DMS114 treated with DMSO at 0.1 percent for 48 hours (cell line): ENCODE measurements around the gene KRTAP9-3.
"Not testable (repeated sequence)": the region's sequence is repeated elsewhere in the genome, so short reads cannot be mapped to it uniquely, and the experiment has no call there.

ENCODE experiments used
- DNase-seq: peaks from one replicate; lab custom pipeline; 2025; ENCODE audit not compliant: unreplicated experiment; lab: John Stamatoyannopoulos, UW

Gene KRTAP9-3

DNA sequence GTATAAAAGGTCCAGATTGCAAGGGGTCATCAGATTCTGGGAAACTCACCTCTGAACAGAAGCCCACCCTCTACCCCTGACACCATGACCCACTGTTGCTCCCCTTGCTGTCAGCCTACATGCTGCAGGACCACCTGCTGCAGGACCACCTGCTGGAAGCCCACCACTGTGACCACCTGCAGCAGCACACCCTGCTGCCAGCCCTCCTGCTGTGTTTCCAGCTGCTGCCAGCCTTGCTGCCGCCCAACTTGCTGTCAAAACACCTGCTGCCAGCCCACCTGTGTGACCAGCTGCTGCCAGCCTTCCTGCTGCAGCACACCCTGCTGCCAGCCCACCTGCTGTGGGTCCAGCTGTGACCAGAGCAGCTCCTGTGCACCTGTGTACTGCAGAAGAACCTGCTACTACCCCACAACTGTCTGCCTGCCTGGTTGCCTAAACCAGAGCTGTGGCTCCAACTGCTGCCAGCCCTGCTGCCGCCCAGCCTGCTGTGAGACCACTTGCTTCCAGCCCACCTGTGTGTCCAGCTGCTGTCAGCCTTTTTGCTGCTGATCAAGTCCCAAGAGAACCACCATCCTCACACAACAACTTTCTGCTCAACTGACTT lies 17.5 kb downstream of the KRTAP9-3 start, which contains the start of gene KRTAP9-4:
Gene KRTAP9-4, plus strand, starts transcription at position 51 of the 604 bp plus-strand sequence. Its CDS starts 34 bp downstream, at position 85.
- DNase-seq = not testable (repeated sequence)

DNA sequence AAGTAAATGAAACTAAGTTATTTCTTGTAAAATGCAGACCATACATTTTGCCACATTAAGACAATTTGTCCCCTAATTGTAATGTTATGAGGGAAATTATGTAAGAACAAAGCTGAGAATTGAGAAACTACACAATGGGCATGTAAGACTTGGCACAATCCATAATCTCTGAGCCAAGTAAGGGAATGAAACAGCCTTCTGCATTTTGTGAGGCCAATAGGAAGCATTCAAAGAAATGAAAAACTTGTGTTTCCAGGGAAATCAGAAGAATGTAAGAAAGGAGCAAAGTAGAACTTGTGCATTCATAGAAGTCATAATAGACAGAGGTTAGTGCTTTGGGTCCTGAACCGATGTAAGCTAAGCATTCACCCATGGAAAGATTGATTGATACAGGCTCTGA lies 19.0 kb downstream of the KRTAP9-3 start:
- DNase-seq = no peak

DNA sequence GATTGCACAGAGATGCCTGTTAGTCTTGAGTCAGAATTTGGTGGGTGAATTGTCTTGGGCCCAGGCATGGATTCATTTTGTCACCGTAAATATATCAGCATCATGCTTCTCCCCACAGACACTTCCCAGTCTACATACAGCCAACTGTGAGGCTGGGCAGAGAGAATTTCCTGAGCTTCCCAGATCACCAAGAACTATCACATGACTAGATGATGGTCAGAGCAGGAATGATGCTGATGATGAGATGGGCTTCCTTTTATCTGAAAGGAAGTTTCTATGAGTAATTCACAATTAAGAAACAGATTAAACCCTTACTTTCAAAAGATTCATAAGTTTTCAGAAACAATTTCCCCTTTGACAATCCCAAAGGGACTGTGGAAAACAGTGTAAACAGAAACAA lies 22.6 kb downstream of the KRTAP9-3 start:
- DNase-seq = no peak

DNA sequence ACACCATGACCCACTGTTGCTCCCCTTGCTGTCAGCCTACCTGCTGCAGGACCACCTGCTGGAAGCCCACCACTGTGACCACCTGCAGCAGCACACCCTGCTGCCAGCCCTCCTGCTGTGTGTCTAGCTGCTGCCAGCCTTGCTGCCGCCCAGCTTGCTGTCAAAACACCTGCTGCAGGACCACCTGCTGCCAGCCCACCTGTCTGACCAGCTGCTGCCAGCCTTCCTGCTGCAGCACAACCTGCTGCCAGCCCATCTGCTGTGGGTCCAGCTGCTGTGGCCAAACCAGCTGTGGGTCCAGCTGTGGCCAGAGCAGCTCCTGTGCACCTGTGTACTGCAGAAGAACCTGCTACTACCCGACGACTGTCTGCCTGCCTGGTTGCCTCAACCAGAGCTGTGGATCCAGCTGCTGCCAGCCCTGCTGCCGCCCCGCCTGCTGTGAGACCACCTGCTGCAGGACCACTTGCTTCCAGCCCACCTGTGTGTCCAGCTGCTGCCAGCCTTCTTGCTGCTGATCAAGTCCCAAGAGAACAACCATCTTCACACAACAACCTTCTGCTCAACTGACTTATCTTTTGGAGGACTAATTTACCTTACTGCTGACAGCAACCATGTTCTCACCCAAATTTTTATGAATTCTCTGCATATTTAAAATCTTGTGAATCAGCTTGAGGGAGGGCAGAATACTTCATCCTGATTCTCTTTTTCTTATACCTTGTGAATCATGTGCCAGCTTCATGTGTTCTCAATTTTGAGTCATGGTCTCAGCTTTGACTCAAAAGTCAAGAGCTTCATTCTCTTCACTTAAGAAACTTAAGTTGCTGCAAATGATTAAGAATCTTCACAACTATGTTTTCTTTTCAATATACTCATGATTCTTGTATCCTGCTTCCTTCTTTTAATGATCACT lies 23.4 kb downstream of the KRTAP9-3 start, which contains the start of gene KRTAP9-9:
Gene KRTAP9-9, plus strand, starts transcription at position 4 of the 910 bp plus-strand sequence.
- DNase-seq = not testable (repeated sequence)

DNA sequence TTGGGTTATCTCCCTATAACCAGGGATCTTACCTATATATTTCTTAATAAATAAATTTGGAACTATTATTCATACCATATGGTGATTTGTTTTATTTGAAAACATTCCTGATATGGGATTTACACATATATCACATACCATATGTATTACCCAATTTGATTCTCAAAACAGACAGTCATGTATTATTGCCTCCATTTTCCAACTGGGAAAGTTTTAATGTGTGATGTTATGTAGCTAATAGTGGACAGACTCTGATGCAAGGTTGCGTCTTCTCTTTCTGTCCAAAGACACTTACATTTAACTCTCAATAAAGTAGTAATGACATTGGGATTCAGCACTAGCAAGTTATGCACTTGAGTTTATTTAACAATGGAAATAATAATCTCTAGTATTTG lies 24.0 kb downstream of the KRTAP9-3 start:
- no peak for DNase-seq

DNA sequence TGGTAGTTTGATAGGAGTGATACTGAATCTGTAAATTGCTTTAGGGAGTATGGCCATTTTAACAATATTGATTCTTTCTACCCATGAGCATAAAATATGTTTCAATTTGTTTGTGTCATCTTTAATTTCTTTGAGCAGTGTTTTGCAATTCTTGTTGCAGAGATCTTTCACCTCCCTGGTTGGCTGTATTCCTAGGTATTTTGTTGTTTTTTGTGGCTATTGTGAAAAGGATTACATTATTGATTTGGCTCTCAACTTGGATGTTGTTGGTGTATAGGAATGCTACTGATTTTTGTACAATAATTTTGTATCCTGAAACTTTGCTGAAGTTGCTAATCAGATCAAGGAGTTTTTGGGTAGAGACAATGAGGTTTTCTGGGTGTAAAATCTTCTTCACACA lies 26.2 kb downstream of the KRTAP9-3 start:
- no peak for DNase-seq

DNA sequence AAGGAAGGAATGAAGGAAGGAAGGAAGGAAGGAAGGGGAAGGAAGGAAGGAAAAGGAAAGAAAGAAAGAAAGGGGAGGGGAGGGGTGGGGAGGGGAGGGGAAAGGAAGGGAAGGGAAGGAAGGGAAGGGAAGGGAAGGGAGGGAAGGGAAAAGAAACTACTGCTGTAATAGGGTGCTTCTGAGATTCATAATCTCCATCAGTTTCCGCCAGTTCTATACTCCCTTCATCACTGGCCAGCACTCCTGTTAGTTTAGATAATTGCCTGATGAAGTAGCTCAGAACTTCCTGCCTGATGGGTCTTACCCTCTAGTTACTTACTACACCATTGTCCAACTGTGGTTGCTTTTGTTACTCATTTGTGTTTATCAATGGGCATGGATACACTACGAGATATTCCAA lies 31.0 kb downstream of the KRTAP9-3 start:
- no peak for DNase-seq

DNA sequence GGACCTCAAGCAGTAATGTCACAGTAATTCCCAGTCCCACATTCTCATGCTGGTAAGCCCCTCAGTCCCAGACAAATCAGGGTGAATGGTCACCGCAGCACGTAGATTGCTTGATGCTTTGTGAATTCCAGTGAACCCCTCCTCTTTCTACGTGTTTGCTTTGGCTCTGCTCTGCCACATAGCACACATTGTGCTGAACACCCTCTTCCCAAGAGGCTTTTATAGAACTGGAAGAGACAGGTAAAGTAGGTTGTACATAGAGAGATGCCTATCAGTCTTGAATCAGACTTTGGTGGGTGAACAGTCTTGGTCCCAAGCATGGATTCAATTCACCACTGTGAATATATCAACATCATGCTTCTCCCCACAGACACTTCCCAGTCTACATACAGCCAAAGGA lies 32.4 kb downstream of the KRTAP9-3 start:
- DNase-seq = no peak

DNA sequence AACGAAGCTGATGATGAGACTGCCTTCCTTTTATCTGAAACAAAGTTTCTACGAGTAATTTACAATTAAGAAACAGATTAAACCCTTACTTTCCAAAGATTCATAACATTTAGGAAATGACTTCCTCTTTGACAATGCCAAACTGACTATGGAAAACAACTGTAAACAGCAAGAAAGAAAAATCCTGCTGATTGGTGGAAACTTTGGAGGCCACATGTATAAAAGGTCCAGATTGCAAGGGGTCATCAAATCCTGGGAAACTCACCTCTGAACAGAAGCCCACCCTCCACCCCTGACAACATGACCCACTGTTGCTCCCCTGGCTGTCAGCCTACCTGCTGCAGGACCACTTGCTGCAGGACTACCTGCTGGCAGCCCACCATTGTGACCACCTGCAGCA lies 32.8 kb downstream of the KRTAP9-3 start, which contains the start of gene KRTAP9-6:
Gene KRTAP9-6, plus strand, starts transcription at position 301 of the 400 bp plus-strand sequence. Its CDS starts 0 bp downstream, at position 301.
- DNase-seq = no peak

DNA sequence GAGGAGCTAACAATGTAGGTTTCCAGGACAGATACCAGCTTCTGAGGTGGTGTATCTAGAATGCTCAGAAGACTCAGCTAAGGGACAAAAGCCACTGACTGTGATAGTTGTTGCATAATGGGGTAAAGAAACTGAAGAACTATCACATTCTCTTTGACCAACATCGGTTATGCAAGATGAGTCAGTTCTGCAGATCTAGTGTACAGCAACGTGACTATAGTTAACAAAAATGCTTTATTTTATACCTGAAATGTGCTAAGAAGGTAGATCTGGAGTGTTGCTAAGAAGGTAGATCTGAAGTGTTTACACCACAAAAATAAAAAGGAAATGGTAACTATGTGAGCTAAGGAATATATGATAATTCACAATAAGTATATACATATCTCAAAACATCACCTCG lies 35.5 kb downstream of the KRTAP9-3 start:
- no peak for DNase-seq

DNA sequence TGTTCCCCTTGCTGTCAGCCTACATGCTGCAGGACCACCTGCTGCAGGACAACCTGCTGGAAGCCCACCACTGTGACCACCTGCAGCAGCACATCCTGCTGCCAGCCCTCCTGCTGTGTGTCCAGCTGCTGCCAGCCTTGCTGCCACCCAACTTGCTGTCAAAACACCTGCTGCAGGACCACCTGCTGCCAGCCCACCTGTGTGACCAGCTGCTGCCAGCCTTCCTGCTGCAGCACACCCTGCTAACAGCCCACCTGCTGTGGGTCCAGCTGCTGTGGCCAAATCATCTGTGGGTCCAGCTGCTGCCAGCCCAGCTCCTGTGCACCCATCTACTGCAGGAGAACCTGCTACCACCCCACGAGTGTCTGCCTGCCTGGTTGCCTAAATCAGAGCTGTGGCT lies 39.1 kb downstream of the KRTAP9-3 start:
- not testable (repeated sequence) for DNase-seq

DNA sequence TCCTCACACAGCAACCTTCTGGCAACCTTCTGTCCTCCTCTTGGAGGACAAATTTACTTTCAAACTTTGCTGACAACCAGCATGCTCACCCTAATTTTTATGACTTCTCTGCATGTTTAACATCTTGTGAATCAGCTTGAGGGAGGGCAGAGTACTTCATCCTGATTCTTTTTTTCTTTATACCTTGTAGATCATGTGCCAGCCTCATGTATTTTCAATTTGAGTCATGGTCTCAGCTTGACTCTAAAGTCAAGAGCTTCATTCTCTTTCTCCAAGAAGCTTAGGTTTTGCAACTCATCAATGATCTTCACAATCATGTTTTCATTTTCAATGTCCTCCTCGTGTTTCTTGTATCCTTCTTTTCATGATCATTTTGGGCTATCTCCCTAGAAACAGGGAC lies 39.6 kb downstream of the KRTAP9-3 start:
- DNase-seq = no peak

DNA sequence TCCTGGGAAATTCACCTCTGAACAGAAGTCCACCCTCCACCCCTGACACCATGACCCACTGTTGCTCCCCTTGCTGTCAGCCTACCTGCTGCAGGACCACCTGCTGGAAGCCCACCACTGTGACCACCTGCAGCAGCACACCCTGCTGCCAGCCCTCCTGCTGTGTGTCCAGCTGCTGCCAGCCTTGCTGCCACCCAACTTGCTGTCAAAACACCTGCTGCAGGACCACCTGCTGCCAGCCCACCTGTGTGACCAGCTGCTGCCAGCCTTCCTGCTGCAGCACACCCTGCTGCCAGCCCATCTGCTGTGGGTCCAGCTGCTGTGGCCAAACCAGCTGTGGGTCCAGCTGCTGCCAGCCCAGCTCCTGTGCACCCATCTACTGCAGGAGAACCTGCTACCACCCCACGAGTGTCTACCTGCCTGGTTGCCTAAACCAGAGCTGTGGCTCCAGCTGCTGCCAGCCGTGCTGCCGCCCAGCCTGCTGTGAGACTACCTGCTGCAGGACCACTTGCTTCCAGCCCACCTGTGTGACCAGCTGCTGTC lies 43.5 kb downstream of the KRTAP9-3 start, which contains the start of gene KRTAP9-7:
Gene KRTAP9-7, plus strand, starts transcription at position 51 of the 543 bp plus-strand sequence. Its CDS starts 0 bp downstream, at position 51.
- not testable (repeated sequence) for DNase-seq

DNA sequence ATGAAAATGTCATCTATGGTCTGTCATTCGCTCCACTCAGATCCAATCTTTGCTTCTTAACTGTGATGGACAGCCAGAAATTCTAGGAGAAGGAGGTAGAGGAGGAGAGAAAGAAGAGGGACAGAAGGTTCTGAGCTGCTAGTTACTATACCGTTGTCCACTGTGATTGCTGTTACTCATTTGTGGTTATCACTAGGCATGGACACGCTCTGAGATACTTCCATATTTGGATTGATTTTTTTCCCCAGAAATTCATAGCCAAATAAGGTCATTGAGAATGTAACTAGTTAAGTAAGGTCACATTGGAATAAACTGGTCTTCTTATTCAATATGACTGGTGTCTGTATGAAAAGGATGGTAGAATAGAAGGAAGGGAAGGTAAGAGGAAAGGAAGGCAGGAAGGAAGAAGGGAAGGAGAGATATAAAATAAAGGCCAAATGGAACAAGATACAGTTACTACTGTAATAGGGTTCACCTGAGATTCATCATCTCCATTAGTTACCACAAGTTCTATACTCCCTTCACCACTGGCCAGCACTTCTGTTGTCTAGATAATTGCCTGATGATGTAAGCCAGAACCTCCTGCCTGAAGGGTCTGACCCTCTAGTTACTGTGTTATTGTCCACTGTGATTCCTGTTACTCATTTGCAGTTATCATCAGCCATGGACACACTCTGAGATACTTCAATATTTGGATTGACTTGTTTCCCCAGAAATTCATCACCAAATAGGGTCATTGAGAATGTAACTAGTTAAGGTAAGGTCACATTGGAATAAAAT lies 46.1 kb downstream of the KRTAP9-3 start:
- DNase-seq = no peak
